Hepatocyte (in vitro differentiated cells): ENCODE measurements around the gene UVRAG.

ENCODE experiments used
- CTCF ChIP-seq: fragments of 200-600 bp; sonication (generic); IDR thresholded peaks from 2 replicates; pipeline ENCODE4 v1.5.1; 2016; ENCODE audit warnings: antibody characterized with exemption, mild to moderate bottlenecking; ENCODE audit not compliant: poor library complexity
- EZH2 ChIP-seq: fragments of 200-600 bp; sonication (generic); IDR thresholded peaks from 2 replicates; pipeline ENCODE4 v1.6.1; 2016; ENCODE audit warnings: antibody characterized with exemption, mild to moderate bottlenecking, borderline replicate concordance
- EZH2phosphoT487 ChIP-seq: fragments of 200-600 bp; sonication (generic); IDR thresholded peaks from one replicate; pipeline ENCODE4 v1.6.1; 2018; ENCODE audit warnings: antibody characterized with exemption, mild to moderate bottlenecking, low read depth, moderate library complexity; ENCODE audit not compliant: unreplicated experiment, severe bottlenecking

- no peak for TF ChIP-seq CTCF
- no peak for TF ChIP-seq EZH2
- TF ChIP-seq EZH2phosphoT487, result no peak
These were observed 30.9 kb upstream of the UVRAG start for GRCh38 chr11:75784085-75784478.
